HG03025 (cell line): ENCODE results near the gene SYT8.

Experiments used
- ATAC-seq: cut with Tn5 transposase; IDR thresholded peaks from one replicate; pipeline ENCODE4 v1.9.1; 2021; ENCODE audit warnings: mild to moderate bottlenecking, moderate library complexity; ENCODE audit not compliant: unreplicated experiment, low FRiP score

Gene SYT8

DNA sequence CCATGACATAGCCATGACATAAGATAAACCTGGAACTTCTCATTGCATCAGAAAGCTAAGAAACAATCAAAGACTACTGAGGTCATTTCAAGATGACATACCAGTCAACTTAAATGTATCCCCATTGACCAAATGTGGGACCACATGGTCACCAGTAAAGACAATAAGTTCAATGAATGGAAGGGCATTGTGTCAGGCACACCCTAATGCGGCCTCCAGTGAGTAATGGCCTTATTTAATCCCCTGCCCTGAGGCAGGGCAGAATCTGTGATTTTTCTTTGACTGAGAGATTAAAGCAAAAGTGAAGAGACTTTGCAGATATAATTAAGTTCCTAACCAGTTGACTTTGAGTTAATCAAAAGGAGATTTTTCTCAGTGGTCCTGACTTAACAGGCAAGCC is 17.3 kb upstream of the SYT8 start:
- no peak for ATAC-seq

DNA sequence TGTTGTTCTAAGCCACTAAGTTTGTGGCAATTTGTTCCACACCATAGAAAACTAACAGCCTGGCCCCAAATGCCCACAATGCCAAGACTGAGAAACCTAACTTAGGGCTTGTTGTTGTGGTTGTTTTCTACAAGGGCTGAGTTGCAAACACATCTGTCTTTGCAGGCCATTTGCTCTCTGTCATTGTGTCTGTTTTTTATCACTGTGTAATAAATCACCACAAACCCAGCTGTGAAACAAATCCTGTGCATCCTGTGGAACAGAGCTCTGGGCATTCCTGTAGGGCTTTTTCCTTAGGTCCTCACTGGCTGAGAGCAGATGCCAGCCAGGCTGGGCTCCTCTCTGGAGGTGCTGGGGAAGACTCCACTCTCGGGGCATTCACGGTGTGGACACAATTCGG is 15.7 kb upstream of the SYT8 start:
- no peak for ATAC-seq

DNA sequence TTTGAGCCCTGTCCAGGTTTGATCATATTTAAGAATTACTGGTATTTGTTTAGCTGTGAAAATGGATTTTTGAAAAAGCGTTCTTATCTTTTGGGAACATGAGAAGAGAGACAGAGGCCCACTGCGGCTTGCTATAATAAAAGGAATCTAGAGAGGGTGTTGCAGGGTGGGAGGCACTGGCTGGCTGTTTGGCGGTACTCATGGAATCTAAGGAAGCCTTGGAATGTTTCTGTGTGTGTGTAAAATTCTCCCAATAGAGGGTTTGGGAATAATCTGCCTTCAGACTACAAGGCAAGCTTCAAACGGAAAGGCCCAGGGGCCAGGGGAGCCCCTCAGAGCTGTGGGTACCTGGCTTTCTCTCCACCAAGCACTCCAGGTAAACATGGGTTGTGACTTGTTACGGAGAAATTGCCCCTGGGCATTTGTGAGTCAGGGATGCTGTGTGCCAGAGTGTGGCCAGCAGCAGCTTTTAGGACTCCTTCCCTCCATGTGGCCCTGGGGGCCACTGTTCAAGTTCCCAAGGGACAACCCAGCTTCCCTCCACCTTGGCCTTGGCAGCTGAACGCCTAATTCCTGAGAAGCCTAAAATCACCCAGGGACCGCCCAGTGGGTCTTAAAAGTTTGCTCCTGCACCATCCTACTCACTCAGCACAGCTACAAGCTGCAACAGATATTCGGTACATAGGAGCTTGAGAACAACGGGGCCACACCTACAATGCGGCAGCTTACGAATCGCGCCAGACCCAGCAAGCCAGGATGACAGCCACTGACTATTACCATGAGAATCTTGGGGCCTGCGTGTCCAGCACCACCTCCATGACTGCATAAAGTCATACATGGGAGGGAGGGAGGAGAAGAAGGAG is 14.1 kb upstream of the SYT8 start:
- ATAC-seq, result no peak

DNA sequence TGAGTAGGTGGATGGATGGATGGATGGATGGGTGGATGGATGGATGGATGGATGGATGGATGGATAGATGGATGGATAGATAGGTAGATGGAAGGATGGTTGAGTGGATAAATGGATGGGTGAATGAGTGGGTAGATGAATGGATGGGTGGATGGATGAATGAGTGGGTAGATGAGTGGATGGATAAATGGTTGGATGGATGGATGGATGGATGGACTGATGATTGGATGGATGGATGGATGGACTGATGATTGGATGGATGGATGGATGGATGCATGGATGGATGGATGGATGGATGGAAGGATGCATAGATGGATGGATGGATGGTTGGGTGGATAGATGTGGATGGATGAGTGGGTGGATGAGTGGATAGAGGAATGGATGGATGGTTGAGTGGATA is 13.2 kb upstream of the SYT8 start:
- no peak for ATAC-seq

DNA sequence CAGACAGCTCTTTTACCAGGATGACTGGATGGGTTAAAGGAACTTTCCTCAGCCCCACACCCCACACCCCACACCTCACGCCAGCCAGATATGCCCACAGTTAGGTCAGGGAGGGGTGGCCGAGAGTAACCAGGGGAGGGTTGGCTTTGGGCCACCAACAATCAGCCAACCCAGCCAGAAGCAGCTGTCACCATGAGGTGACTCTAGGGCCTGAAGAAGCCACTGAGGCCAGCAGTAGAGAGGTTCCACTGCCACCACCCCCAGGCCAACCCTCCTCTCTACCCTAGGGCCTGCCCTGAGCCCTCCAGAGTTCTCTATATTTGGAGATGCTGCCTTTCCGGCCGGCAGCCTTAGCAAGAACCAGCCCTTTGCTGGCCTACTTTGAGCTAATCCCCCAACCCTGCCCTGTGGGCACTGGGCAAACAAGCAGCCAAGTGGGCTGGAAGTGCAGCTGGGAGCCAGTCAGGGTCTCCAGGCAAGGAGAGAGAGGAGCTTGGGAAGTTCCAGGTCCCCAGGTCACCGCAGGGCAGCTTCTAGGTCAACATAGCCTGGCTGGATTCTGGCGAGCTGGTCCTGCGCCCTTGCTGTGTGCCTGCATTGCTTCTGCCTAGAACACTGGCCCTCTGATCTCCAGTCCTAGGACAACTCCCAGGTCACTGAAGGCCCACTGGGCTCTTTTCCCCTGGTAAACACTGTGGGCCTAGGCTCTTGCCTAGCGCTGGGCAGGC is 12.0 kb upstream of the SYT8 start:
- ATAC-seq, result no peak

DNA sequence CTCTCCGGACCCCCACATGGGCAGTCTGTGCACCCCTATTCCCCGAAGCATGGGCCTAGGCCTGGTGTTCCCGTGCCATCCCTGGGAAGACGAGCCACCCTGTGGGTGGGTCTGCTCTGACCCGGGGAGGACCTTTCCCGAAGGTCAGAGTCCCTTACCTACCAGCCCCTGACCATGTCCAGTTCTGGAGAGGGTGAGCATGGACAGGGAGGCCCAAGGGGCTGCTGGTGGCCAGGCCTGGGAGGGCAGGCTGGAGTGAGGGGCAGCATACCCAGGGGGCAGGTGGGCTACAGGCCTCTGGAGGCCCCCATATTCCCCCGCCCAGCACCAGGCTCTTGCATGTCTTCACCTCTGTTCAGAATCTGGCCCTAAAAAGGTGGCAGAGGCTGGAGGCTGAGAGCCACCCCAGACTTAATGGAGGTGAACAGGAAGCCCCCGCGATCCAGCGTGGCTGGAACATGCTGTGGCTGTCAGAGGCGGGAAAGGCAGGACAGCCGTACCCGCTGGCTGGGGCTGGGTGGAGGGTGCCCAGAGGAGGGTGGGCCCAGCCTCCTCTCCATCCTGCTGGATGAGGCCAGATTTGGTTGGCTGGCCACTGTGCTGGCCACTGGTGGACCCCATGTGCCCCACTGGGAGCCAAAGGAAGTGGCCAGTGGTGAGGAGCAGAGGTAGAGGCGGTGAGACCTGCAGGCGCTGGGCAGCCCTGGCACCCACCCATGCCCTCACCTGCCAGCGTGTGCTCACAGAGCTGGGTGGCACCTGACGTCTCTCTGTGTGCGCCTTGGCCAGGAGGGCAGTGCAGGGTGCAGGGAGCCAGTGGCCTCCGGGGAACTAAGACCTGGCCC is 11.2 kb upstream of the SYT8 start:
- ATAC-seq, result no peak

DNA sequence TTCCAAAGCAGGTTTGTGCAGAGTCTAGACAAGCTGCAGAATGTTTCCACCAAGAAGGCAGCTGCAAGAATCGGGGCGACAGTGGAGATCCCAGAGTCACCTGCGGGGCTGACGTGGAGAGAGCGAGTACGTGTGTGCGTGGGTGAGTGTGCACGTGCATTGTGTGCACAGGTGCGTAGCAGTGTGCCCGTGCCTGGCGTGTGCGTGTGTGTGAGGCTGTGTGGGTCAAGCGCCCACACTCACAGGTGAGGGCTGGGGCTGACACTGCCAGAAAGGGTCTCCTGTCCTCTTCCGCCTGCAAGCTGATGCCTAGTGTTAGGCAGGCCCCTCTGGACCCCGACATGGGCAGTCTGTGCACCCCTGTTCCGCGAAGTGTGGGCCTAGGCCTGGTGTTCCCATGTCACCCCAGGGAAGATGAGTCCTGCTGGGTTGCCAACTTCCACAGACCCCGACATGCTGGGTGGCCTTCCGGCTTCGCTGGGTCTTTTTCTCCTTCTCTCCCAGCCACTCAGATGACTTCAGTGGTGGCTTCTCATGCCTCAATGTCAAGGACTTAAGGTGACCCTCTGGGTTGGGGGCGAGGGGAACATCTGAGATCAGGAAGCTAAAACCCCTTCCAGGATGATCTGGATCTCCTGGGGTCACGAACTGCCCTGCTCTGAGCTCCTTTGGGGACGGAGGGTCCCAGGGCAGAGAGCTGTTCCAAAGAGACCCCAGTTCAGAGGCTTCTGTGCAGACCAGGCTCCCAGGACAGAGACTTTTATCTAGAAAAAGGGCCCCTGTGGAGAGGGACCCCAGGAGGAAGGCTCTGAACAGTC is 10.4 kb upstream of the SYT8 start:
- ATAC-seq, result no peak

DNA sequence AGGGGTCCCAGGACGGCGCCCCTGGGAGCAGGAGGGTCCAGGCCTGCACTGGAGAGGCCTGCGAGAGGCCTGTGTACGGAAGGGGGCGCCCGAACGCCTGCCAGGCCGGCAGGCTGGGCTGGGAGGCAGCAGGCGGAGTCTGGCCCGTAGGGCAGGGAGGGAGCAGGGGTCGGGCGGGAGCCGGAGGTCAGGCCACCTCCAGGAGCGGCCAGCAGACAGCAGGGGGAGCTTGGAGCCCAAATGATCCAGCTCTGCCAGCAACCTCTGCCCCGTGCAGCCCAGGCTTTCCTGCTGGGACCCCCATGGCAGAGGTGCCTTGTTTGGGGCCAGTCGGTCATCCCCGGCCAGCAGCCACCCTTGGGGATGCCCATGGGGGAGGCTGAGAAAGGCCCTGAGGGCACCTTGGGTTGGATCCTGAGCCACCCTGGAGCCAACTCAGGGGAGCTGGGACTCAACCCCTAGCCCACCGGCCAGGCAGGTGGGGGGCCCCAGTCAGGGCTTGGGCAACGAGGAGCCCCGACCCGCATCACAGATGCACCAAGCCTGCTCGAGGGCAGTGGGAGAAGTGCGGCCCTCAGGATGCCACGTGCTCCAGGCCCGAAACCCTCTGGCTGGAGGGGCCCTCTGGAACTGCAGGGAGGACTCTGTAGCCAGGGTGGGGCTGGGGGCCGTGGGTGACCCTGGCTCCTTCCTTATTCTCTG is 9.6 kb upstream of the SYT8 start:
- no peak for ATAC-seq

DNA sequence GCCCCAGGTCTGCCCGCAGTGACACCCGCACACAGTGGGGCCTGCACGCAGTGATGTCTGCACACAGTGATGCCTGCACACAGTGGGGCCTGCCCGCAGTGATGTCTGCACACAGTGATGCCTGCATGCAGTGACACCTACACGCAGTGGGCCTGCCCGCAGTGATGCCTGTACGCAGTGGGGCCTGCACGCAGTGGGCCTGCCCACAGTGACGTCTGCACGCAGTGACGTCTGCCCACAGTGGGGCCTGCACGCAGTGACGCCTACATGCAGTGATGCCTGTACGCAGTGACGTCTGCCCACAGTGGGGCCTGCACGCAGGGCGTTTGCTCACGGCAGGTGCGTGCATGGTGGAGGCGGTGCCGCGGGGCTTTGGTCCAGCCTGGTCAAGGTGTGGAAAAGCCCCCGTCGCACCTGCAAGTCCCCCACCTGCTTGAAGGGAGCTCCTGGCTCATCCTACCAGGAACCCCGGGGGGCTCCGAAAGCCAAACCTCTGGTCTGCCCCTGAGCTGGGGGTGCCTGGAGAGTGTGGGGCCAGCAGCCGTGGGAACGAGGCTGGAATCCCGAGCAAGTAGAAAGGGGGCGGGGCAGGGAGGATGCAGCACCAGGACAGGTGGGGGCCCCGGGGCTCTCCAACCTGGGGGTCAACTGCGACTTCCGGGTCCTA is 8.9 kb upstream of the SYT8 start:
- ATAC-seq, result no peak

DNA sequence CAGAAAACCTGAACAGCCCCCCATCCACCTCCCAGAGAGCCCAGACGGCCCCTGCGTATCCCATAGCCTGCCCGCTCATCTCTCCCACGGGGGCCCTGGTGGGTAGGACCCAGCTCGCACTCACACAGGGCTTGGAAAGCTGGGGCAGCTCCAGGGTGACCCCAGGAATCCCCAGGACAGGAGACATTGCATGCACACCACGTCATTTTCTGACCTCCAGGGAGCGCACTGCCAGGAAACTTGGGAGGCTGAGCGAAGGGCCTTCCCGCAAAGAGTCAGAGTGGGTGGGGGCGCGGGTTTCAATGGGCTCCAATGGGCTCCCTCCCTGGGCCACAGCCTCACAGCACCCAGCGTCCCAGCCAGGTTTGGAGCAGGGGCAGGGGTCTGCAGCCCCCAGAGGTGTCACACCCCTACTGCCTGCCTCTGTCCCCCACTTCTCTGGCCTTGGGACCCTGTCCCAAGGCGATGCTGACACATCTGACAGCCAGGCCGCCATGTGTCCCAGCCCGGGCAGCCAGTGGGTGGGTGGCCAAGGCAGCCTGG is 8.2 kb upstream of the SYT8 start:
- ATAC-seq, result no peak

DNA sequence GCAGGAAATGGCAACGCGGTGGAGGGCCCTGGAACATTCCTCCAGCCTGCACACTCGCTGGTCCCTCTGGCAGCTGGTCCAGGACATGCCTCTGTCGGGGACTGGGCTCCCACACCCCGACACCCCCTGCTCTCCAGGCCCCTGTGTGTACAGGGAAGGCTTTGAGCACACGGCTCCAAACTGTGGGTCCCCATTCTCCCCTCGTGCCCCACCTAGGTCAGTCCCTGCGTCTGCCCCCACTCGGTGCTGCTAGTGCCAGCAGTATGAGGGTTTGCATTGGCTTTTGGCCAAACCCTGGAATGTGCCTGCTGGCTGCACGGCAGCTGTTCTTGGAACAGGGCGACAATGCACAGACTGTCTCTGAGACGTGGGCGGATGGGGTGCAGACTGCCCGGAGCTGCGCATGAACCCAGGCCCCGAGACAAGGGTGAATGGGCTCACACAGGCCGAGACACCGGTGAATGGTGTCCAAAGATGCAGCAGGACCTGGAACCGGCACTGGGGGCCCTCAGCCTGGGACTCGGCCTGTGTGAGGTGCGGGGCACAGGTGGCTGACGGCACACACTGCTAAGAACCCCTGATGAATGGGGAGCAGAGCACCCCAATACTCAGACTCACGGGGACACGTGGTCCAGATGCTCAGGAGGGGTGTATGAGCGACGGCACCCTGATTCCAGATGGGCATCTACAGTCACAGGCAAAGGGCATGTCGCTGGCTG is 7.5 kb upstream of the SYT8 start:
- ATAC-seq, result no peak

DNA sequence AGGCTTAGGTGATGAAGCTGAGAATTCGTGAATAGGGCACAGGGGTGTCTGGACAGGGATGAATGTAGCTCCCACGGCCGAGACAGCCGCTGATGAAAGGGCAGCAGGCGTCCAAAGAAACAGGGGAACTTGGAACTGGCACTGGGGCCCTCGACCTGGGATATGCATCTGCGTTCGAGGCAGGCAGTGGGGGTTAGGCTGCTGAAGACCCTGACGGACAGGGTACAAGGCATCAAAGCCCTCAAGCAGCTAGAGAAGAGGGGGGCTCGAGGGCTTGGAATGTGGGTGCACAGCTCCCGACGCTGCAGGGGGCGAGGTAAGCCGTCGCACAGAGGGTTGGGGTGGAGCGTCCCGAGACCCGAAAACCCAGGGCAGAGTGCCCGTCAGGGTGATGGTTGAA is 6.9 kb upstream of the SYT8 start:
- ATAC-seq, result no peak

DNA sequence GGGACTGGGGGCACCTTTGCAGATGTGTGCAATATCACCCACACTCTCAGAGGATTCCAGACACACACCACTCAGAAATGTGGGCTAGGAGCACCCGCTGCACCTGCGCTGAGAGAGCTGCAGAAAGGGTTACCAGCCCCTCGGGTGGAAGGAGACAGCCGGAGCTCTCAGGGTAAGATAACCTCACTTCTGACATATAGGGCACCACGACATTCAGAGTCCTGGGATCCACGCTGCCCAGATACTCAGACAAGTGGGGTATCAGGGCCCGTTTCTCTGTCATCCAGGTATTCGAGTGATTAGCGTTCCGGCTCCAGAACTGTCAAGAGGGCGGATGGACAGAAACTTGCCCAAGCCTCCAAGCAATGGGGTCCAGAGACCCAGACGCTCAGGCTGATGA is 6.2 kb upstream of the SYT8 start:
- ATAC-seq, result no peak

DNA sequence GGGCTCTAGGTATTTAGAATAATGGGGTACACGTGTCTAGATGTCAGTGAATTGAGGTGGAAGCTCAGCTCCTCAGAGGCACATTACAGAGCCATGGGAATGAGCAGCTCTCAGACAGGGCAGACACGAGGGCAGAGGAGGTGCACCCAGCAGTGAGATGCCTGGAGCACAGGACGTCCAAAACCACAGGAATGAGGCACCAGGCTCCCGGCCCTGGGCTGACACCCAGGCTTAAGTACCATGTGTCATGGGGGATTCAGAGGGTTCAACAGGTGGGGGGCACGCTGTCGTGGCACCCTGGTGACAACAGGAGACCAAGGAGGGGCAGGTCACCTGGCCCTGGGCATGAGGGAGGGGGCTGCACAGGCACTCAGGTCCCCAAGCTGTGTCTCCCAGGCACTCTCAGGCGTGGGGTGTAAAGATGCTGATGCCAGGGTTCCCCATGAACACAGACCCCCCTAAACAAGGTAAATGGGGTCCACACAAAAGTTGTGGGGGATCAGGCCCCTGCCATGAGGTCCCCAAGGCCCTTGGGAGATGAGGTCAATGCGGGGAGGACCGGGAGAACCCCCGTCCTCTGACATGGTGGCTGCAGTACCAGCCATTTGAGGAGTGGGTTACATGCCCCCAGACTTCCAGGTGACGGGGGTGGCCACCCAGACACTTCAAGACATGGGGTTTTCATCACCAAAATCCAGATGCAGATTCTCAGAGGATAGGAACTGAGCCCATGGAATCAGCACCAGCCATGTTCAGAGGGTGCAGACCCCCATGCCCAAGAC is 5.6 kb upstream of the SYT8 start:
- ATAC-seq, result no peak

DNA sequence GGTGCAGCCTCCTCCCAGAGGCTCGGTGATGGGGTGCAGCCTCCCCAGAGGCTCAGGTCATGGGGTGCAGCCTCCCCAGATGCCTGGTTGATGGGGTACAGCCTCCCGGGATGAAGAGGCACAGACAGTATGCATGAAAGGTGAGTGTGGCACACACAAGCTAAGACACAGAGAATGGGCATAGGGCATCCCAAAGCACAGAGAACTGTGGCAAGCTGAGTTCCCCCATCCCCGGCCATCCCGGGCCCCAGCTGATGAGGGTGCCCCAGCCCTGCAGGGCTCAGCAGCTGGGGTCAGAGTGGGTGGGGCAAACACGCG is 4.8 kb upstream of the SYT8 start:
- no peak for ATAC-seq

DNA sequence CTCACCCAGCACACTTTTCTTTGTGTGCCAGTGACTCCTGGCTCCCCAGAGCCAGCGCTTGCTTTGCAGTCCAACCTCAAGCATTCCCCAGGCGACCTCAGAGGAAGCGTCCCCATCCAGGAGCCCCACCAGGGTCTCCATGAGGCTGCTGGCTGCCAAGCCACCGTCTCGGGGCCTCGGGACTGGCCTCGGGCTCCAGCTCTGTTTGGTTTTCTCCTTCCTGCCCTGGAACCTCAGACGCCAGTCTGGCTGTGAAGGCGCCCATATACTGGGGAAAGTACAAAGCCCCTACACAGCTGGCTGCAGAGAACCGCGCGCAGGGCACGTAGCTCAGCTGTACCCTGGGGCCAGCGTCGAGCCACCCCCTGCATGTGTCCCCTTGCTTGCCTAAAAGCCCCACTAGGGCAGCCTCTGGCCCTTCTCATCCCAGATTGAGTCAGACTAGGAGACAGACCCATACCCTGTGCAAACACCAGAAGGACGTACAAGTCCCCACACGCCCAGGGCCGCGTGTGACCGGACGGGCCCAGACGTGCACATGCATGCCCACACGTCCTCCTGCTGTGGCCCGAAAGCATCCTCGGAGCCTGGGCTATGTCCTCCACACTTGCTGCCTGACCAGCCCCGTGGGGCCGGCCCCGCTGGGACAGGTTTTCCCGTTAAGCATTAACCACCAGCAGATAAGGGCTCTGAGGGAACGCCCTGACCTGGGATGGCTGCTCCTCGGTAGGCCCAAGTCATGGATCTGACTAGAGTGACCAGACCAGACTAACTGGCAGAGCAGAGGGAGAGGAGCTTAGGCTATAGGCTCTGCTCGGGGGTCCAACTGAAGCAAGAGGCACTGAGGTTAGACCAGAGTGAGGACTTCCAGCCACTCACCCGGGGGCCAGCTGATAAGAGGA is 4.2 kb upstream of the SYT8 start:
- no peak for ATAC-seq
